ENCODE measurements around the gene SH2D2A.

DNA sequence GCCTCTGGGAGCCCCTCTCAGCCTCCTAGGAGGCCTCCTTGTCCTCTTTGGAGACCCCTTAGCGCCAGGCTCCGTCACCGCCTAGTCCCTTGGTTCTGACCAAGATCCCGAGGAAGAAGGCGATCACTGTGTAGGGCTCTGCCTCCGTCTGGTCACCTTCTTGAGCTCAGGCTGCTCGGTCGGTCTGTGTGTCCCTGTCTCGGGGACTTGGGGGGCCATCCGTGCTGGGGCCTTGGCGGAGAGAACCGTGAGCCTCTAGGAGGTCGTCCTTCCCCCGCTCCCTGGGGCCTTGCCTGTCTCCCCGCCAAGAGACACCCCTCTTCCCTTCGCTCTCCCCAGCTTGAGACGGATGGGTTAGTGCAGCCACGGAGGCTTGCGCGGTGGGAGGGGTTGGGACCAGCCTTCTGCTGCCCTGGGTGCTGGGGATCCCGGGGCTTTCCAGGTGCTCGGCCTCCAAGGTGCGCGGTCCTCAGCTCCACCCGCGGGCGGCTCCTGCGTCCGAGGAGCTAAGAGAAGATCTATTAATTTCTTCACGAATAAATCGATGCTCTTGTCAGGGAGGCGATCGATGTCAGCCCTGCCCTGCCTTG, 43.0 kb upstream of the SH2D2A start:
- no peak for TF ChIP-seq POLR2A (IDR thresholded peaks at IDR 0.05; ENCODE audit: low read depth, low read length)
- no peak for TF ChIP-seq CTCF (conservative IDR thresholded peaks at IDR 0.05; ENCODE audit: low read depth, low read length)
- TF ChIP-seq RAD21 (IDR thresholded peaks at IDR 0.05; ENCODE audit: low read length): no peak
- TF ChIP-seq SMC3 (IDR thresholded peaks at IDR 0.05; ENCODE audit: low read depth, low read length): no peak
